ENCODE results near the gene LHX1. TPM values are rescaled to one million over a fixed set of nuclear protein-coding genes. Genes with fewer than 3 reads are reported as not detected.

The LHX1 gene
- total RNA-seq, 2 experiments from 2014 or later, result 0.17 TPM; not detected in 1

DNA sequence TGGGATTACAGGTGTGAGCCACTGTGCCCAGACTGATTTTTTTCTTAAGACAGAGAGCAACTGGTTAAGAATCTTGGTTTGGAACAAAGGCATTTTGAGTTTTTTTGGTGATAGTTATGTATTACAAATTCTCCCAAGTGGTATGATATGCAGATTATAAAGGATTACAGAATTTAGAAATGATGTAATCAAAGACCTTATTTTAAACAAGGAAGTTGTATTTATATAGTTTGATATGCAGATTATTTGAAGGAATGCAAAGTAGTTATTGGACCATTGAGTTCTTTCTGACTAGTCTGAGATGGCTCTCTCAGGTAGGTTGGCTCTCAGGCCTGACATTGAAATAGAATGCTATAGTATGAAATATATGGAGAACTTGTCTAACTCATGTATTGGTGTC is 46.3 kb downstream of the LHX1 start:
- ChIA-PET POLR2A (no interaction called here), CTCF (no interaction called here)
- H3K27ac Mint-ChIP-seq, result no peak overlapping the region
- intact Hi-C loops (cut with micrococcal nuclease), result no loop called here
- no peak for DNase-seq
- H3K36me3 Mint-ChIP-seq, result peaks cover 19% of the 10 kb centered on the region
- no peaks in the 10 kb centered on the region for H3K9me3 Mint-ChIP-seq
- no peaks in the 10 kb centered on the region for H3K27me3 Mint-ChIP-seq
- no peak overlapping the region for H3K4me3 Mint-ChIP-seq
- peaks cover 9% of the 10 kb centered on the region for H3K4me1 Mint-ChIP-seq (ENCODE audit: low read depth)

GRCh38 chr17:36989173-36989572 is 51.9 kb downstream of the LHX1 start:
- DNase-seq, result no peak
- ChIA-PET POLR2A (no interaction called here), CTCF (interaction anchor here (2.0 kb wide), 1 partner anchor 58 kb away, joined by 7 read pairs; no protein-coding TSS in a partner anchor)
- Mint-ChIP-seq H3K36me3 (peaks cover 40% of the 10 kb centered on the region), H3K27me3 (no peaks in the 10 kb centered on the region), H3K4me3 (no peak overlapping the region), H3K4me1 (ENCODE audit: low read depth) (peaks cover 2% of the 10 kb centered on the region), H3K27ac (no peak overlapping the region), H3K9me3 (no peaks in the 10 kb centered on the region)
- intact Hi-C loops (cut with micrococcal nuclease), result no loop called here

- peaks cover 2% of the 10 kb centered on the region for H3K4me1 Mint-ChIP-seq (ENCODE audit: low read depth)
- no peak overlapping the region for H3K4me3 Mint-ChIP-seq
- peaks cover 61% of the 10 kb centered on the region for H3K36me3 Mint-ChIP-seq
- intact Hi-C loops (cut with micrococcal nuclease), result no loop called here
- no peaks in the 10 kb centered on the region for H3K9me3 Mint-ChIP-seq
- ChIA-PET POLR2A (no interaction called here), CTCF (no interaction called here)
- no peak overlapping the region for H3K27ac Mint-ChIP-seq
- H3K27me3 Mint-ChIP-seq, result no peaks in the 10 kb centered on the region
- no peak for DNase-seq
These were observed 55.4 kb downstream of the LHX1 start for GRCh38 chr17:36992701-36993100.

GRCh38 chr17:36993227-36993626 is 56.0 kb downstream of the LHX1 start:
- ChIA-PET POLR2A (no interaction called here), CTCF (no interaction called here)
- no peak overlapping the region for H3K27ac Mint-ChIP-seq
- no peak overlapping the region for H3K4me3 Mint-ChIP-seq
- peaks cover 65% of the 10 kb centered on the region for H3K36me3 Mint-ChIP-seq
- H3K4me1 Mint-ChIP-seq (ENCODE audit: low read depth), result peaks cover 2% of the 10 kb centered on the region
- no peak for DNase-seq
- intact Hi-C loops (cut with micrococcal nuclease), result no loop called here
- no peaks in the 10 kb centered on the region for H3K27me3 Mint-ChIP-seq
- no peaks in the 10 kb centered on the region for H3K9me3 Mint-ChIP-seq

Other genes with a start within 250 kb of the LHX1 start
- gene AATF, start 11.5 kb downstream of the LHX1 start, total RNA-seq, result 10 to 100 TPM; 85.6 to 89.1 TPM

All from activated CD4-positive, alpha-beta memory T cell treated with anti-CD3 and anti-CD28 coated beads for 36 hours (primary cell).